ENCODE data around the gene HABP4.

The HABP4 gene

DNA sequence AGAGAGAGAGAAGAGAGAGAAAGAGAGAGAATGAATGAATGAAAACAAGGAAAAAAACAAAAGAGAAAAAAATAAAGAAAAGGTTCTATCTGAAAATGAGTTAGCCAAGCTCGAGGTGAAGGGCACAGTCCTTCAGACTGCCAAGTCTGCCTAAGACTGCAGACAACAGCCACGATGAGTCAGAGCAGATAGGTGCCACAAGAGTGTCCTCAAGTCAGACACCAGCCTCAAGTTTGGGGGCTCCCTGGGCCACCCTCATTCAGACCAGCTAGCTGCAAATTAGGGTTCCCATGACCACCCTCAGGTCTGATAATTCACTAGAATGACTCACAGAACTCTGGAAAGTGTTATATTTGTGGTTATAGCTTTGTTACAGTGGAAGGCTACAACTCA lies 13.9 kb upstream of the HABP4 start:
- no peak for DNase-seq (ENCODE audit: low spot score)

DNA sequence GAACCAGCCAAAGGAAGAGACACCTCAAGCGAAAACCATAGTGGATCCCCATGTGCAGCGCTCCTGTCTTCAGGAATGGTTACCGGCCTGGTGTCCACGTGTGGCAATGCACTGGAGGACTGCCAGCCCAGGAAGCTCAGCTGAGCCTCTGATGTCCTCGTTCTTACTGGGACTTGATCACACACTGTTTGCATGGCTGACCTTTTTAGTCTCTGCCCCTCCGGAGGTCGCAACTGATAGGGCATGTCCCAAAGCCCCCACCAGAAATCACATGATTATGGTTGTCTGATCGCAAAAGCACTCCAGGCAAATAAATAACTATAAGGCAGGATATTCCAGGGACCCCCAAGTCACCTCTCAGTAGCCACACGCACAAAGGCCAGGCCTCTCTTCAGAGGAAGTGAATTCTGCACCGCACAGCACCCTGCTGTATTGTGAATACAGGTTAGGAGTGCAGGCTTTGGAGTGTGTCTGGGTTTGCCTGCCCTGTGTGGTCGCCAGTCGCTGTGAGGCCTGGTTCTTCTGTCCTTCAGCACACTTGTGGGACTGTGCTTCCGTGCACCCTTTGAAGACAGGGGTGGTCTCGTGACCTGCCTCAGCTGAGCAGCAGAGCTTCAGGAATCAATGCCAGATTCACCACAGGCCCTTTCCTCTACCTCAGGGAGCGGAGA lies 13.4 kb upstream of the HABP4 start:
- no peak for DNase-seq (ENCODE audit: low spot score)

DNA sequence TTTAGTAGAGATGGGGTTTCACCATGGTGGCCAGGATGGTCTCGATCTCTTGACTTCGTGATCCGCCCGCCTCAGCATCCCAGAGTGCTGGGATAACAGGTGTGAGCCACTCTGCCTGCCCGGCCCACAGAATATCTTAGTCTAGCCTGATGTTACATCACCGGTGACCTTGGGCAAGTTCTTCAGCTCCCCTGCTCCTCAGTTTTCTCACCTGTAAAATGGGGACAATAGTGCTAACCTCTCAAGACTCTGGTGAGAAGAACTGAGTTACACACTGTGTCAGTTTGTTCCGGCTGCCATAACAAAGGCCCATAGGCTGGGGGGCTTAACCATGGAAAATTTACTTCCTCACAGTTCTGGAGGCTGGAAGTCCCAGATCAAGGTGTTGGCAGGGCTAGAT lies 12.5 kb upstream of the HABP4 start:
- no peak for DNase-seq (ENCODE audit: low spot score)

DNA sequence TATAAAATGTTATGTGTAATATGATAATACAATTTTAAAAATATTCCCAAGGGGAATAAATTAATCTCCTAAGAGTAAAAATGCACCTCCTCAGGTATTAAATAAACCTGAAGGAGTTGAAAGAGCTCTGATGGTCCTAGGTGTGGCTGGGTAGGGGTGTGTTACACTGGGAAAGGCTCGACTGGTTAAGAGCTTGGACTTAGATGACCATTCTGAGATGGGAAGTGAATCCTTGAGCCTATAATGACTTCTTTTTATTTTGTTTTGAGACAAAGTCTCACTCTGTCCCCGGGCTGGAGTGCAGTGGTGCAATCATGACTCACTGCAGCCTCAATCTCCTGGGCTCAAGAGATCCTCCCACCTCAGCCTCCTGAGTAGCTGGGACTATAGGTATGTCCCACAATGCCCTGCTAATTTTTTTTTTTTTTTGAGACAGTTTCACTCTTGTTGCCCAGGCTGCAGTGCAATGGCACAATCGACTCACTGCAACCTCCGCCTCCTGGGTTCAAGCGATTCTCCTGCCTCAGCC lies 9.2 kb upstream of the HABP4 start:
- no peak for DNase-seq (ENCODE audit: low spot score)

DNA sequence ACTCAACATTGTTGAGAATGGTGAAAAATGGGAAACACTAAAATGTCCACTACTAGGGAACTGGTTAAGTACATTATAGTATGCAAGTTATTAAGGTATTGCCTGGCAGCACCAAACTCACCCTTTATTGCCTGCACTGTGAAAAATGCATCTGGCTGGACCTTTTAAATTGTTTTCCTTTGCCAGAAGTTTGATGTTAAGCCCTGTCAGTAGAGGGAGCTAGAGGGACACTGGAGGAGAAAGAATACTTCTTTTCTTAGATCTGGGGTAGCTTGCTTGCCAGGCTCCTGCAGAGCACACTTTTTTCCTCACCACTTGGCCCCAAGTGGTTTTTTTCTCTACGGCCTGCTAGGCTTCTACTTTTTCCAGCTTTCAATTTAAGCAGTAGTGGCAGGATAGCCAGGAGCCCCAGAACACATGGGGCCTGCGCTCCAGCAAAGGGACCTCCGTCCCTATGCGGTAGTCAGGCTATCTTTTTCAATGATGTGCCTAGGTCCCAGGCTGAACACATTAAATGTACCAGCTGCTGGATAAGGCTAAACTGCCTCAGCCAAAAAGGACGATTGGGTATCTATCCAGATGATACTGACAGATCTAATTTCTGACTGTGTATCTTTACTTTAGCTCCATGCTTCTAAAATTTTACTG lies 8.0 kb upstream of the HABP4 start:
- DNase-seq (ENCODE audit: low spot score): no peak

DNA sequence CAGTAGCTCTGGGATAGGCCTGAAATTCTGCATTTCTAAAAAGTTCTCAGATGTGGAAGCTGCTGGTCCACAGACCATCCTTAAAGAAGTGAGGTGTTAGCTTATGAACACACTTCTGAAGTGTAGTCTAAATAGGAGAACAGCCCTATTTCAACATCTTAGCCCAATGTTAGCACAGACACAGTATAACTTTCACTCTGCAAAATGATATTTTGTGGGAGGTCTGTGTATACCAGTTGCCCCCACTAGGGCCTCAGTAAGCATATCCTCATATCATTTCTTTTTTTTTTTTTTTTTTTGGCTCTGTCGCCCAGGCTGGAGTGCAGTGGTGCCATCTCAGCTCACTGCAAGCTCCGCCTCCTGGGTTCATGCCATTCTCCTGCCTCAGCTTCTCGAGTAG lies 7.5 kb upstream of the HABP4 start:
- DNase-seq (ENCODE audit: low spot score): no peak

DNA sequence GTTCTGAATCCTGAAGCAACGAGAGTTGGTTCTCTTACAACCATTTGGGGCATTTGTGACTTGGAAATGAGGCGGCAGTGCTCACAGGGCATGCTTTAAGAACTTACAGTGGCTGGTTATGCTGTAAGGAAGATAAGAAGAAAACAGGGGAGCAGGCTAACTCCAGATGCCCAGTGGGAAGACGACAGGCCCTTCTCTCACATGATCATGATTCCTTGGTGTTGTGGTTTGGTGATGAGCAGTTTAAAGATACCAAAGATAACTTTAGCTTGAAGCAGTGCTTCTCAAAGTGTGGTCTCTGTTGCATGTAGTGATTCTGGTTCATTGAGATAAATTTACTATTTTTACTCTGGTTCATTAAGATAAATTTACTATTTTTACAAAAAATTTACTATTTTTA lies 2.6 kb upstream of the HABP4 start:
- no peak for DNase-seq (ENCODE audit: low spot score)

DNA sequence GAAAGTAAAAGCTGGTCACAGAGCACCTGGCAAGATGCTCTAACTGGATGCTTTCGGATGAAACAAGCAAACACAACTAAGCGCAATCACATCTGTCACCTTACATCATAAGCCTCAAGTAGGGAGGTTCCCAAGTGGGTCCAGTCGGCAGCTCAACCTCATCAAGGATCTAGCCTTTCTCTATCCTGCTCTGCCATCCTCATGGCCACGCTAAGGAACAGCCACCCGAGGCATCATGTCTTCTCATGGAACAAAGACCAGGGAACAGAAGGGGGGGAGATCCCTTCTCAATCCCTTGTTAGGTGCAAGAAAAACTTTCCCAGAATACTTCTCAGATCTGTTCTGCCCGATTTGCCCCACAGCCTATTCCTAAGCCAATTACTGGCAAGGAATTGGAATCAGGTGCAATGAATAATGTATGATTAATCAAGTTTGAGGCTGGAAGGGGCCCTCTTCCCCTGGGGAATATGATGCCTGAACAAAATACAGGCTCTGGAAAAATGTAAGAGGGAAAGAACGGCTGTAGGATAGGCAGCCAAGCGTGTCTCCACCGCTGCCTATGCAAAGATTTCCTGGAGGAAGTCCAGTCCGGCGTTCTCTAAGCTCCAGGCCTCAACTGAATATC lies 1.3 kb upstream of the HABP4 start:
- no peak for DNase-seq (ENCODE audit: low spot score)

DNA sequence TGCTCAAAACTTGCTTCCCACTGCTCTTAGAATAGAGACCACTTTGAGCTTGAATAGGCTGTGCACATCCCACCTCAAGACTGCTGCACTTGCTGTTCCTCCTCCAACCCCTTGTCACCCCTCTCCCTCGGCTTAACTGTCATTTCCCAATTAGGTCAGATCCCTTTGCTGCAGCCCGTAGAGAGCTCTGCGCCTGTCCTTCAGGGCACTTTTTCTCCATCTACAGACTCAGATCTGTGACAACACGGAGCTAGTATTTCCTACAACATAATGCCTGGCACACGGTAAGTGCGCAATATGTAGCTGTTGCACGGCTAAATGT lies 485 bp upstream of the HABP4 start:
- no peak for DNase-seq (ENCODE audit: low spot score)

DNA sequence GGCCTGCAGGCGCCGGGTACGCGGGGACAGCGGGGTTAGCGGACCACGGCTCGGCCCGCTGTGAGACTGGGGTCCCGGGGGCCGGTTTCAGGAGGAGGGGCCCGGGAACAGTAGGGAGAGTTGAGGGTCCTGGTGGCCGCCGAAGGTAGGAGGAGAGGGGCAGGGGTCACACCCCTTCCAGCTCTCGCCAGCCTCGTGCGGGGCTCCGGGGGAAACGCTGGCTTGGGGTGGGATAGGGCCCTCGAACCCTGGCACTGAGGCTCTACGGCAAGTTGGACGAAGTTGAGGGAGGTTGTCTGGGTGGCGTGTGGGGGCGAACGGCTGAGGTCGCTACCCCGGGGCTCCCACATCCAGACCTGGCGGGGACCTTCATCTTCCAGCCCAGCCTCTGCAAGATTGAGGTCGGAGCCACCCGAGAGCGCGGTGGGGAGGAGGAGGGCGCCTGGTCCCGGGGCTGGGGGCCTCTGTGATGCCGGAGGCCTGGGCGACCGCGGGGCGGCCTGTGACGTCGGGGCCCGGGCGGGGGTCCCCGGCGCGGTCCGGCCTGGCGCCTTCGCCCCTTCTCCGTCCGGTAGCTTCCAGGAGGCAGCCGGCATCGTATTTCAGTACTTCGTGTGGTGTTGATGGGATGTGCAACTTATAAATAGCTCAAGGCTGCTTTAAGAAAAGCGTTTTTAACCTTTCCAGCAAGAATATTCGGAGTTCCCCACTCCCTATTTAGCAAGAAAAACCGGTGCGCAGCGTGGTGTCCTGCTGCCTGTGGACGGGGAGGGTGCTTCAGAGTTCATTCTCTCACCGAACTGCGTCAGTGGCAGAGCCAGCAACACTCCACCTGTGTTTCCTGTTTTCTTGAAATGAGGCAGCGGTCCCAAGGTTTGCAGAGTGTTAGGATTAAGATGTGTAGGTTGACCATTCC lies 902 bp downstream of the HABP4 start:
- DNase-seq (ENCODE audit: low spot score): peak; percentile 54

DNA sequence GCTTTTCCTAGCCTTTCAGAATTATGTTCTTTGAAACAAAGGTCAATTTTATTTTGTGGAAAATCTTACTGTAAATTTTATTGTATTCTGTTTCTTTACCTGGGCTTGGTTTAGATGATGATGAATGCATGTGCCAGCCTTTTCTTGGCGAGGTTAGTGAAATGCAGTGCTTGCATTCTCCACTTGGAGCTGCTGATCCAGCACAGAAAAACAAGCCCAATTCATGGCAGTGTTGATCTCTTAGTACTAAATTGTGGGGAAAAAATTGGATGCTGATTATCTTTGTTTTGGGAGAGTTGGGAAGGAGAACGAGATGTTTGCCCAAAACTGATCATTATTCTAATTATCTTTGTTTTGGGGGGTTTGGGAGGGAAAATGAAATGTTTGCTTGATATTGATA lies 3.7 kb downstream of the HABP4 start:
- peak; percentile 42 for DNase-seq (ENCODE audit: low spot score)

DNA sequence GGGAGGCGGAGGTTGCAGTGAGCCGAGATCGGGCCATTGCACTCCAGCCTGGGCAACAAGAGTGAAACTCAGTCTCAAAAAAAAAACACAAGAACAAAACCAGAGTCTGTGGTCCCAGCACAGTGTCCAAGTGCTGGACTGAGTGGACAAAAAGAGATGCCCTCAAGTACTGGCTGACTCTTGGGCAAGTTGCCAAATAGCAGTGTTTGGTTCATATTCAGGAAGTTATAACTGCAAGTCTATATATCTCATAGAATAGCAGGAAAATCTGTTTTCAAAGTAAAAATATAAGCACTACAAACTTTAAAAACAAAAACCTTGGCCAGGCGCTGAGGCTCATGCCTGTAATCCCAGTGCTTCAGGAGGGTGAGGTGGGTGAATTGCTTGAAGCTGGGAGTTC lies 7.3 kb downstream of the HABP4 start:
- no peak for DNase-seq (ENCODE audit: low spot score)

DNA sequence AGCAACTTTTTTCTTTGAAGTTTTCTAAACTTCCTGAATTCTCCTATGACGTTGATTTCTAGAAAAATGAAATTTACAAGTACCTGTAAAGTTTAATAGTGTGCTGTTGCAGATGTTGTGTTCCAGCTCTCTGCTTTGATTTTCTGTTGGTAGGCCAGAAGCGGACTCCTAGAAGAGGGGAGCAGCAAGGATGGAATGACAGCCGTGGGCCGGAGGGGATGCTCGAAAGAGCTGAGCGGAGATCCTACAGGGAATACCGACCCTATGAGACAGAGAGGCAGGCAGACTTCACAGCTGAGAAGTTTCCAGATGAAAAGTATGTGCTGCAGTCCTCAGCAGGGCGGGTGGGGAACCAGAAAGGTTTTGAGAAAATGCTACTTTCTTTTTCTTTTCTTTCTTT lies 8.3 kb downstream of the HABP4 start:
- DNase-seq (ENCODE audit: low spot score): no peak

DNA sequence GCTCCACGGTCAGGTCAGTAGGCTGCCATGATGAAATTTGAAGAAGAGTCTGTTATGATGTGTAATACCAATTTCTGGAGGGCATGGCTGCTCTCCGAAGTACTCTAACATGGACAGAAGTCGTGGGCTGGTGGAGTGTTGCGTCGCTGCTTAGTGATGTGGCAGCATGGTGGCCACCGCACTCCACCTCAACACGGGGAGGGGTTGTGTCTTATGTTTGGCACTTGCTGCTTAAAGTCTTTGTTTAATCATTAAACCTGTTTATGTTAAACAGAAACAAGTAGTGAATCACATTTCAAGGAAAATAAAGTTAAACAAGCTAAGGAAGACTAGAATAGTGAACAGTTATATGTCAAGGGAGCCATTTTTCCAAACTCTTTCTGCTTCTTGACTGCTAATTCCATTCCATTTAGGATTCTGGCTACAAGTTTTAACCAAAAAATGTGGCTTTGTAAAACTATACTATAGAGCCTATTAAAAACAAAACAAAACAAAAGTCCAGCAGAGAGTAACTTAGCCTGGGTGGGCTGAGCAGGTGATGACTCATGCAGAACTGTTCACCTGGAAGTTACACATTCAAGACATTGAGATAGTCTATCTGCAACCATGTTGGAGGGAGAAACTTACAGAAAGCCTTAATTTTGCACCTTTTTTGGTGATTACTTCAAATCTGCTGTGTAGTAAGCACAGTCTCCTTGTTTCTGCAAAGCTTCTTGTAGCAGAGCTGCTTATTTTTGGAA lies 9.5 kb downstream of the HABP4 start:
- no peak for DNase-seq (ENCODE audit: low spot score)

DNA sequence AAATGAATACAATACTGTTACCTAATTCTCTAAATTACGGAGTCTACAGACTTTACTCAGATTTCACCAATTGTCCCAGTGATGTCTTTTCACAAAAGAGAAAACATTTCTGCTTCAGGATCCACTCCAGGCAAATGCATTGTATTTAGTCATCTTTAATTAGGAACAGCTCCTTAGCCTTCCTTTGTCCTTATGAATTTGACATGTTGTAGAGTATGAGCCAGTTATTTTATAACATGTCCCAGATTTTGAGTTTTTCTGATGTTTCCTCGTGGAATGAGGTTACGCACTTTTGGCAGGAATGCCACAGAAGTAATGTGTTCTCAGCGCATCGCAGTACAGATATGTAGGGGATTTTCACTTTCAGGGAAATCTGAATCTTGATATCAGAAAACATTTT lies 10.5 kb downstream of the HABP4 start:
- no peak for DNase-seq (ENCODE audit: low spot score)

DNA sequence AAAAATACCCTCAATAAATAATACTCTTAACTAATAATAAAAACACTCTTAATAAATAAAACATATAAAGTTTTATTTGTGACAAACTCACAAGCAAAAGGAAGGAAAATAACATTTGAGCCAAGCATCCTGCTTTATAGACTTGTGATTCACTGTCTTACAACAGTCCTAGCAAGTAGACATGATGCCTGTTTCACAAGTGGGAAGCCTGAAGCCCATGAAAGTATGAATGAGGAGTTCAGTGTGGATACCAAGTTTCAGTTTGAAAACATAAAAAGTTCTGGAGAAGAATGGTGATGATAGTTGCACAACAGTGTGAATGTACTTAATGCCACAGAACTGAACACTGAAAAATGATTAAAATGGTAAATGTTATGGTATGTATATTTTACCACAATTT lies 10.9 kb downstream of the HABP4 start:
- no peak for DNase-seq (ENCODE audit: low spot score)

DNA sequence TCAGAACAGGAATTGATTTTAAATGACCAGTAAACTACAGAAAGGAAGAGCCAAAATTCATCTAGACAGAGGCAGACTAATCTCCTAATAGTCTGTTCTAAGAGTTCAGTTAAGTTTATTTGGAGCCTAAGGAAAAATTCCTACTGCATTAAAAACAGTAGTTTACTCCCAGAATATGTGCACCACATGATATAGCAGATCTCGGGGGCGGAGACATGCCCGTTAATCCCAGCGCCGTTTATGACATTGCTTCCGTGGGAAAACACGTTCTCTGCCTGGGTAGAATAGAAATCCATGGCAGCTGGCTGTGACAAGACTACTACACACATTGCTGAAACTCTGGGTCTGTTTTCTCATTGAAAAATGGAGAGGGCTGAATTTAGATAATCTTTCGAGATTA lies 11.4 kb downstream of the HABP4 start:
- no peak for DNase-seq (ENCODE audit: low spot score)

DNA sequence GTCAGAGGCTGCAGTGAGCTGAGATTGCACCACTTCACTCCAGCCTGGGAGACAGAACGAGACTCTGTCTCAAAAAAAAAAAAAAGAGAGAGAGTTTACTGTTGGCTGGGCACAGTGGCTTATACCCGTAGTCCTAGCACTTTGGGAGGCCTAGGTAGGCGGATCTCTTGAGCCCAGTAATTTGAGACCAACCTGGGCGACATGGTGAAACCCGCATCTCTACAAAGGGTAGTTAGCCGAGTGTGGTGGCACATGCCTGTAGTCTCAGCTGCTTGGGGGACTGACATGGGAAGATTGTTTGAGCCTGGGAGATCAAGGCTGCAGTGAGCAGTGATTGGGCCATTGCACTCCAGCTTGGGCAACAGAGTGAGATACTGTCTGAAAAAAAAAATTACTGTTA lies 12.6 kb downstream of the HABP4 start:
- DNase-seq (ENCODE audit: low spot score): no peak

DNA sequence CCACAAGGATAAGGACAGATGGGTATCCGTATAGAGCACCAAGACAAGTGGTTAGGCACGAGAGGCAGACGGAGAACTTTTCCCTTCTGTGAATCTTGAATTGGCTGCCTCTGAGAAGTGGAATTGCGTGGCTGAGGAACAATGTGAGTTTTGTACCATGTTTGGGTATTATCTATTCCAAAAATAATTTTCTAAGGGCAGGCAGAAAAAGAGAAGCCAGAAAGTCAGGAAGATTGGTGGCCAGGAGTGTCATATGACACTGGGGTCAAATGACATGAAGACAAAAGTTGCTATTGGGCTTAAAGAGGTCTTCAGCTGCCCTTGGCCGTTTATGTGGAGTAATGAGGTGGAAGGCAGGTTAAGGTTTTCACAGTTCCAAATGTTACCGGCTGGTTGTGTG lies 14.5 kb downstream of the HABP4 start:
- no peak for DNase-seq (ENCODE audit: low spot score)

DNA sequence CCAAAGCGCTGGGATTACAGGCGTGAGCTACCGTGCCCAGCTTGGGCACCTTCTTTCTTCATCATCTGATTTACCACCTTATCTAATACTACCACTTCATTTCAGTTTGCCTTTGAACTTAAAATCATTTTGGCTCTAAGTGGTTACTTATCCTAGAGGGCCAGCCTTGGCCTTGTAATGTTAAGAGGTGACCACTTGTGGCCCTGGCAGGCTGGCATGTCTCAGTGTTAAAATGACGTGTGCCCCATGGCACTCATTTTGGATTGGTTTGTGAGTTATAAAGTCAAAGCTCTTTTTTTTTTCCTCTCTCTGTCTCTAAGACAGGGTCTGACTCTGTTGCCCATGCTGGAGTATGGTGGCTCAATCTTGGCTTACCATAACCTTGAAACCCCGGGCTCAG lies 17.8 kb downstream of the HABP4 start:
- no peak for DNase-seq (ENCODE audit: low spot score)

DNA sequence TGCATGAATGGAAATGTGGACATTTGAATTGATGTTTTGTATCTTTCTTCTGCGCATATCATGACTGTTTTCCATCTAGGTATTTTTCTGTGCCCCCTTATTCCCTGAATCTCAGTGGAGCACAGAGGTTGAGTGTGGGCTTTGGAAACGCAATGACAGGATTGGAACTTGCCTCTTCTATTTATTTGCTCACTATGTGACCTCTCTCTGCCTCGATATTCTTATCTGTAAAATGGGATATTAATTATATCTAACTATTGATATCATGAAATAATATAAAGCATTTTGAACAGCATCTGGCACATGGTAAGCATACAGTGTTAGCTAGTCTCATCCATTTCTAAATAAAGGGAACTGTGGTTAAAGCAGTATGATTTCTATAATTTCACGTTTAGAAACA lies 26.0 kb downstream of the HABP4 start:
- DNase-seq (ENCODE audit: low spot score): no peak

DNA sequence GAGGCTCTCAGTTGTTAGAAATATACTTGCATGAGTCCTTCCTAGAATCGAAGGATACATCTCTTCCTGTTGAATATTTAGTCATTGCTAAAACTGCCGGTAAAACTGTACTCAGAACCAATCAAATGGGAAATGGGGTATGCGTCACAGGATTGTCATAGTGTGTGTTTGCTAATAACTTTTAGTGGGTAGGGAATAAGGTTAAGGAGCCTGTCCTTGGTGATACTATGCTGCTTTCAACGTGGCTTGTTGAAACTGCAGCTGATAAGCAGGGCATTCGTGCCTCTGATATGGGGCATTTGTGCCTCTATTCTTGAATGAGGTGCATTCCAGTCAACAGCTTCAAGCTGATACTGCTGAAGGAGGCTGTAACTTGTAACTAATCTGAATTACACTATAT lies 26.6 kb downstream of the HABP4 start:
- DNase-seq (ENCODE audit: low spot score): no peak
